ENCODE measurements around the gene ADAM10. TPM values are rescaled to one million over a fixed set of nuclear protein-coding genes. Genes with fewer than 3 reads are reported as not detected.
A peak's percentile ranks its signal among the peaks of the same experiment; 100 is the strongest.

ADAM10 gene
- total RNA-seq, 1 donor from 2014 or later = 190 TPM

- no peaks in the 10 kb centered on the region for H3K9me3 Mint-ChIP-seq
- H3K4me1 Mint-ChIP-seq = peaks cover 21% of the 10 kb centered on the region
- H3K27me3 Mint-ChIP-seq (ENCODE audit: low read depth) = no peaks in the 10 kb centered on the region
- H3K27ac Mint-ChIP-seq = no peak overlapping the region
- no peak for DNase-seq (ENCODE audit: low spot score in 2 of 2, unreplicated experiment in 2 of 2)
- TF ChIP-seq, protein P1, sequence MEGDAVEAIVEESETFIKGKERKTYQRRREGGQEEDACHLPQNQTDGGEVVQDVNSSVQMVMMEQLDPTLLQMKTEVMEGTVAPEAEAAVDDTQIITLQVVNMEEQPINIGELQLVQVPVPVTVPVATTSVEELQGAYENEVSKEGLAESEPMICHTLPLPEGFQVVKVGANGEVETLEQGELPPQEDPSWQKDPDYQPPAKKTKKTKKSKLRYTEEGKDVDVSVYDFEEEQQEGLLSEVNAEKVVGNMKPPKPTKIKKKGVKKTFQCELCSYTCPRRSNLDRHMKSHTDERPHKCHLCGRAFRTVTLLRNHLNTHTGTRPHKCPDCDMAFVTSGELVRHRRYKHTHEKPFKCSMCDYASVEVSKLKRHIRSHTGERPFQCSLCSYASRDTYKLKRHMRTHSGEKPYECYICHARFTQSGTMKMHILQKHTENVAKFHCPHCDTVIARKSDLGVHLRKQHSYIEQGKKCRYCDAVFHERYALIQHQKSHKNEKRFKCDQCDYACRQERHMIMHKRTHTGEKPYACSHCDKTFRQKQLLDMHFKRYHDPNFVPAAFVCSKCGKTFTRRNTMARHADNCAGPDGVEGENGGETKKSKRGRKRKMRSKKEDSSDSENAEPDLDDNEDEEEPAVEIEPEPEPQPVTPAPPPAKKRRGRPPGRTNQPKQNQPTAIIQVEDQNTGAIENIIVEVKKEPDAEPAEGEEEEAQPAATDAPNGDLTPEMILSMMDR (IDR thresholded peaks at IDR 0.05; ENCODE audit: unreplicated experiment) = no peak
- H3K4me3 Mint-ChIP-seq = no peak overlapping the region
- H3K36me3 Mint-ChIP-seq = peaks cover 4% of the 10 kb centered on the region
Measured at GRCh38 chr15:58726867-58727266, 22.6 kb downstream of the ADAM10 start.

DNA sequence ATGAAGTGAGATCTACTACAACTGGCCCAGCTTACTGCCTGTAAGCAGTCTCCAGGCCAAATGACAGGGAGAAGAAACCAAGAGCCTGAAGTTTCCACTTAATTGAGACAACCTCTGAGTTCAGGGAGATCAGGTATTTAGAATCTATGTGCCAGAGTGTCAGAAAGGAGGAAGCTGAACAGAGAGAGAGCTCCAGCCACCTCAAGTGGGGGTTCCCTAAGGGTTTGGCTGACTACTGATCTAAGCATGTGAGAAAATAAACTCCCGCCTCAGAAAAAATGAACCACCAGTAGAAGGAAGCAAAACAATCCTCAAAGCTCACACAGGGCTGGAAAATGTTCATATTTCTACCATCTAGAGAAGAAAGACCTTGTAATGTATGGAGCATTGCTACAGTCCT, 25.0 kb downstream of the ADAM10 start:
- H3K9me3 Mint-ChIP-seq = no peaks in the 10 kb centered on the region
- no peaks in the 10 kb centered on the region for H3K36me3 Mint-ChIP-seq
- no peak for DNase-seq (ENCODE audit: low spot score in 2 of 2, unreplicated experiment in 2 of 2)
- H3K4me3 Mint-ChIP-seq = no peak overlapping the region
- TF ChIP-seq, protein P1 (IDR thresholded peaks at IDR 0.05; ENCODE audit: unreplicated experiment) = no peak
- H3K27me3 Mint-ChIP-seq (ENCODE audit: low read depth) = no peaks in the 10 kb centered on the region
- H3K27ac Mint-ChIP-seq = peak overlapping the region; percentile 67
- peaks cover 13% of the 10 kb centered on the region for H3K4me1 Mint-ChIP-seq

DNA sequence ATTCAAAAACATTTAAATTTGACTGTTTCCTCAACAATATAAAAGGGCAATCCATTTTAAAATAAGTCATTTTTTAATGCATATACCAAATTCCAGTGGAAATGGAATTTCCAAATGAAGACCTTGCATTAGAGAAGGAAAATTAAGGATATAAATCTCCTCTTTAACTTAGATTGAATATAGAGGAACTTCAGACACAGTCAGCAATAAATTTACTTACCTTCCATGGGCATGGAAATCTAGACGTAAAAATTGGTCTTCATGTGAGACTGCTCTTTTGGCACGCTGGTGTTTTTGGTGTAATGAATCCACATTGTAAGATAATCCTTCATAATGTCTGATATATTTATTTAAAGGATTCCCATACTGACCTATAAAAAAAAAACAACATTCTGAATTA, 32.1 kb downstream of the ADAM10 start:
- Mint-ChIP-seq H3K4me3 (no peak overlapping the region), H3K27ac (no peak overlapping the region), H3K27me3 (ENCODE audit: low read depth) (no peaks in the 10 kb centered on the region), H3K4me1 (no peaks in the 10 kb centered on the region), H3K36me3 (peaks cover 20% of the 10 kb centered on the region), H3K9me3 (no peaks in the 10 kb centered on the region)
- no peak for DNase-seq (ENCODE audit: low spot score in 2 of 2, unreplicated experiment in 2 of 2)
- TF ChIP-seq, protein P1 (IDR thresholded peaks at IDR 0.05; ENCODE audit: unreplicated experiment) = no peak

GRCh38 chr15:58716027-58716426, 33.5 kb downstream of the ADAM10 start:
- TF ChIP-seq, protein P1 (IDR thresholded peaks at IDR 0.05; ENCODE audit: unreplicated experiment) = no peak
- no peak overlapping the region for H3K4me3 Mint-ChIP-seq
- no peak overlapping the region for H3K27ac Mint-ChIP-seq
- DNase-seq (ENCODE audit: low spot score in 2 of 2, unreplicated experiment in 2 of 2) = no peak
- no peaks in the 10 kb centered on the region for H3K9me3 Mint-ChIP-seq
- H3K27me3 Mint-ChIP-seq (ENCODE audit: low read depth) = no peaks in the 10 kb centered on the region
- H3K36me3 Mint-ChIP-seq = peaks cover 20% of the 10 kb centered on the region
- H3K4me1 Mint-ChIP-seq = no peaks in the 10 kb centered on the region

DNA sequence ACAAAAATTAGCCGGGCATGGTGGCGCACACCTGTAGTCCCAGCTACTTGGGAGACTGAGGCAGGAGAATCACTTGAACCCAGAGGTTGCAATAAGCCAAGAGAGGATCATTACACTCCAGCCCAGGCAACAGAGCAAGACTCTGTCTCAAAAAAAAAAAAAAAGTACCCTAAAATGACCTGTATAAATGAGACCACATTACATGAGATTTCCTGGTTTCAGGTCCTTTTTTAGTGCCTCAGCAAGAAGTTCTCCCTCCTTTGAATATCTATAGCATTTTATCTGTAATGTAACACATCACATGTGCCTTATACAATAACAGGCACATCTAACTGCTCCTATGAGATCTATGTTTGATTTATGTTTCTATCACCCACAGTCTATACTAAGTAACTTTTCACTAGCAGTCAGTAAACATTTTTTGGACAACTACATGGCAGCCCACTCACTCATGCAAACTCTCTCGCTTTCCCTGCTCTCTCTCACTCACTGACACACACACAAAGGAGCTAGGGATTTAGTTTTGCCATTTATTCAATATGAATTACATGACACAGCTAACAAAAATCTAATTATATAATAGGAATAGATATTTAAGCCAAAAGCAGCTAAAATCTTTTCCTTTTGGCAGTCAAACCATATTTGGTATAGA, 34.1 kb downstream of the ADAM10 start:
- H3K9me3 Mint-ChIP-seq = no peaks in the 10 kb centered on the region
- TF ChIP-seq, protein P1 (IDR thresholded peaks at IDR 0.05; ENCODE audit: unreplicated experiment) = no peak
- H3K27ac Mint-ChIP-seq = peak overlapping the region; percentile 55
- no peak overlapping the region for H3K4me3 Mint-ChIP-seq
- H3K27me3 Mint-ChIP-seq (ENCODE audit: low read depth) = no peaks in the 10 kb centered on the region
- no peak for DNase-seq (ENCODE audit: low spot score in 2 of 2, unreplicated experiment in 2 of 2)
- no peaks in the 10 kb centered on the region for H3K4me1 Mint-ChIP-seq
- H3K36me3 Mint-ChIP-seq = peaks cover 20% of the 10 kb centered on the region
